Spleen (tissue), 7 donors: ENCODE data around the gene EIF4G1.

Experiments
- CTCF ChIP-seq, 11 experiments: fragments of 200-600 bp in 7 of 11; fragments of 450-650 bp in 4 of 11; sonication (generic) in 4 of 11; IDR thresholded peaks in 8 of 11; conservative IDR thresholded peaks in 3 of 11; 1 replicate in 7 of 11; 2 replicates in 4 of 11; pipeline versions ENCODE4 v1.4.0 to v1.8.0; 2016 to 2021; ENCODE audit warnings: antibody characterized with exemption in 11 of 11, inconsistent platforms in 4 of 11, mild to moderate bottlenecking in 1 of 11
- POLR2A ChIP-seq, 3 donors: fragments of 450-650 bp; IDR thresholded peaks; one replicate each; pipeline ENCODE4 v1.5.1; 2017; ENCODE audit warnings: antibody characterized with exemption in 3 of 3, mild to moderate bottlenecking in 1 of 3
- donor health status: DM: no; HTN: no; CAD: no; lungs with moderate emphysema.
- donor health status: DM: no; HTN: no; CAD: no.
- donor health status: DM: no; HTN: no; CAD: no.

DNA sequence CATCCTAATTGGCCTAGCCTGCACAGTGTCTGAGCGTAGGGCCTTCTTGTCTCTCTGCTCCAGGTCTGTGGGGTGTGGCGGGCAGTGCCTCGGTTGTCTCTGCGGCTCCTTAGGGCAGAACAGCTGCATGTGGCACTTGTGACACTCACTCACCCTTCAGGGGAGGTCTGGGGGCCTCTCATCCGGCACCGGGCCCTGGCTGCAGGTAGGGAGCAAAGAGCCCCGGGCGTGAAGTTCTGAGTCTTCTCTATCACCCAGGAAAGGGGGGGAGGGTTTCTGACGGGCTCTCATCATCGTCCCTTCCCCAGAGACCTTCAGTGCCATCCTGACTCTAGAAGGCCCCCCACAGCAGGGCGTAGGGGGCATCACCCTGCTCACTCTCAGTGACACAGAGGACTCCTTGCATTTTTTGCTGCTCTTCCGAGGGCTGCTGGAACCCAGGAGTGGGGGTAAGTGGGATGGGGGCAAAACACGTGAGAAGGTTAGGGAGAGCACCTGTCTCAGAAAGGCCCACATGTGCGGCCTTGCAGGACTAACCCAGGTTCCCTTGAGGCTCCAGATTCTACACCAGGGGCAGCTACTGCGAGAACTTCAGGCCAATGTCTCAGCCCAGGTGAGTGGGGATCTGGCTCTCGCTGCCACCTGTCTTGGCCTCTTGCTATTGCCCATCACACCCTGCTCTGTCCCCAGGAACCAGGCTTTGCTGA lies 68.1 kb downstream of the EIF4G1 start:
- no peak for TF ChIP-seq CTCF (IDR thresholded peaks at IDR 0.05 in 8 of 11, conservative IDR thresholded peaks at IDR 0.05 in 3 of 11)
- TF ChIP-seq POLR2A (IDR thresholded peaks at IDR 0.05): no peak
